ENCODE data around the gene RPRD1B.

DNA sequence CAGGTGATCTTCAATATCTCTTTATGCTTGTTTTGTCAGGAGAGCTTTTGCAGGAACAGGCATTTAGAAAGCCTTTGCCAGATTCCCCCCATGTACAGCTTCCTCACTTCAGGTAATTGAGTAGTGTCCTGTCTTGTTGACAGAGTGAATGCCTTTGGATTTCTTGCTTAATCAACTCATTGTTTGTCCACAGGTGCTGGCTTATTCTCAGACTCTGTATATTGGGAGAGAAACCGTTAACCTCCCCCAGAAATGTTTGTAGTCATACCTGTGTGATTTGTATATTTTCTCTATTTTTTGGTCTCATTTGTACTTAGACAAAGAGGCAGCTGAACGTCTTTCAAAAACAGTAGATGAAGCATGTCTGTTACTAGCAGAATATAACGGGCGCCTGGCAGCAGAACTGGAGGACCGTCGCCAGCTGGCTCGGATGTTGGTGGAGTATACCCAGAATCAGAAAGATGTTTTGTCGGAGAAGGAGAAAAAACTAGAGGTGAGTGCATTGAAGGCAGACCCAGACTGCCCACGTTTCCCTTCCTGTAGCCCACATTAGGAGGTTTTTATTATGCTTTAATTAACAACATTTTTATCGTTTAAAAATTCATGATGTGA lies 32.3 kb downstream of the RPRD1B start:
- TF ChIP-seq POLR2A (IDR thresholded peaks at IDR 0.05; ENCODE audit: low read depth, low read length) (no peak), POLR2AphosphoS5 (IDR thresholded peaks at IDR 0.05; ENCODE audit: low read depth, low read length) (no peak)
